ENCODE measurements around the gene GRIN2C.

Gene GRIN2C

GRCh38 chr17:74803388-74803930, 56.2 kb downstream of the GRIN2C start:
- TF ChIP-seq RAD21 (IDR thresholded peaks at IDR 0.05; ENCODE audit: low read depth) = no peak
- no peak for TF ChIP-seq TCF12 (IDR thresholded peaks at IDR 0.05; ENCODE audit: low read depth)
- TF ChIP-seq NFIC (IDR thresholded peaks at IDR 0.05) = no peak
- no peak for TF ChIP-seq EGR1 (IDR thresholded peaks at IDR 0.05)
- TF ChIP-seq, protein P1, sequence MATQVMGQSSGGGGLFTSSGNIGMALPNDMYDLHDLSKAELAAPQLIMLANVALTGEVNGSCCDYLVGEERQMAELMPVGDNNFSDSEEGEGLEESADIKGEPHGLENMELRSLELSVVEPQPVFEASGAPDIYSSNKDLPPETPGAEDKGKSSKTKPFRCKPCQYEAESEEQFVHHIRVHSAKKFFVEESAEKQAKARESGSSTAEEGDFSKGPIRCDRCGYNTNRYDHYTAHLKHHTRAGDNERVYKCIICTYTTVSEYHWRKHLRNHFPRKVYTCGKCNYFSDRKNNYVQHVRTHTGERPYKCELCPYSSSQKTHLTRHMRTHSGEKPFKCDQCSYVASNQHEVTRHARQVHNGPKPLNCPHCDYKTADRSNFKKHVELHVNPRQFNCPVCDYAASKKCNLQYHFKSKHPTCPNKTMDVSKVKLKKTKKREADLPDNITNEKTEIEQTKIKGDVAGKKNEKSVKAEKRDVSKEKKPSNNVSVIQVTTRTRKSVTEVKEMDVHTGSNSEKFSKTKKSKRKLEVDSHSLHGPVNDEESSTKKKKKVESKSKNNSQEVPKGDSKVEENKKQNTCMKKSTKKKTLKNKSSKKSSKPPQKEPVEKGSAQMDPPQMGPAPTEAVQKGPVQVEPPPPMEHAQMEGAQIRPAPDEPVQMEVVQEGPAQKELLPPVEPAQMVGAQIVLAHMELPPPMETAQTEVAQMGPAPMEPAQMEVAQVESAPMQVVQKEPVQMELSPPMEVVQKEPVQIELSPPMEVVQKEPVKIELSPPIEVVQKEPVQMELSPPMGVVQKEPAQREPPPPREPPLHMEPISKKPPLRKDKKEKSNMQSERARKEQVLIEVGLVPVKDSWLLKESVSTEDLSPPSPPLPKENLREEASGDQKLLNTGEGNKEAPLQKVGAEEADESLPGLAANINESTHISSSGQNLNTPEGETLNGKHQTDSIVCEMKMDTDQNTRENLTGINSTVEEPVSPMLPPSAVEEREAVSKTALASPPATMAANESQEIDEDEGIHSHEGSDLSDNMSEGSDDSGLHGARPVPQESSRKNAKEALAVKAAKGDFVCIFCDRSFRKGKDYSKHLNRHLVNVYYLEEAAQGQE (IDR thresholded peaks at IDR 0.05; ENCODE audit: low read depth) = no peak
- no peak for TF ChIP-seq CEBPB (IDR thresholded peaks at IDR 0.05)
- TF ChIP-seq ZBTB7A (IDR thresholded peaks at IDR 0.05; ENCODE audit: low read depth) = no peak
- TF ChIP-seq EP300 (IDR thresholded peaks at IDR 0.05; ENCODE audit: borderline replicate concordance) = no peak
- TF ChIP-seq YY1 (IDR thresholded peaks at IDR 0.05; ENCODE audit: low read depth) = no peak
- no peak for TF ChIP-seq FOXM1 (IDR thresholded peaks at IDR 0.05; ENCODE audit: borderline replicate concordance, low read depth)
- TF ChIP-seq USF1 (IDR thresholded peaks at IDR 0.05) = no peak
- no peak for TF ChIP-seq CREB1 (IDR thresholded peaks at IDR 0.05; ENCODE audit: low read depth)
- TF ChIP-seq, protein P2, sequence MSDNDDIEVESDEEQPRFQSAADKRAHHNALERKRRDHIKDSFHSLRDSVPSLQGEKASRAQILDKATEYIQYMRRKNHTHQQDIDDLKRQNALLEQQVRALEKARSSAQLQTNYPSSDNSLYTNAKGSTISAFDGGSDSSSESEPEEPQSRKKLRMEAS (IDR thresholded peaks at IDR 0.05) = no peak

- TF ChIP-seq TEAD4 (IDR thresholded peaks at IDR 0.05) = no peak
- no peak for TF ChIP-seq TAF1 (IDR thresholded peaks at IDR 0.05; ENCODE audit: low read depth)
These were observed 57.8 kb downstream of the GRIN2C start for GRCh38 chr17:74801896-74802295.

- TF ChIP-seq RAD21 (IDR thresholded peaks at IDR 0.05; ENCODE audit: low read depth) (no peak), NFIC (IDR thresholded peaks at IDR 0.05) (no peak), FOXM1 (IDR thresholded peaks at IDR 0.05; ENCODE audit: borderline replicate concordance, low read depth) (no peak), TAF1 (IDR thresholded peaks at IDR 0.05; ENCODE audit: low read depth) (no peak), USF1 (IDR thresholded peaks at IDR 0.05) (no peak), TEAD4 (IDR thresholded peaks at IDR 0.05) (no peak), ZBTB7A (IDR thresholded peaks at IDR 0.05; ENCODE audit: low read depth) (no peak), EGR1 (IDR thresholded peaks at IDR 0.05) (no peak), TCF12 (IDR thresholded peaks at IDR 0.05; ENCODE audit: low read depth) (no peak), CEBPB (IDR thresholded peaks at IDR 0.05) (no peak), EP300 (IDR thresholded peaks at IDR 0.05; ENCODE audit: borderline replicate concordance) (no peak), YY1 (IDR thresholded peaks at IDR 0.05; ENCODE audit: low read depth) (no peak), CREB1 (IDR thresholded peaks at IDR 0.05; ENCODE audit: low read depth) (no peak)
- TF ChIP-seq, protein P2 (IDR thresholded peaks at IDR 0.05) = no peak
- TF ChIP-seq, protein P1 (IDR thresholded peaks at IDR 0.05; ENCODE audit: low read depth) = no peak
These were observed 59.2 kb downstream of the GRIN2C start for GRCh38 chr17:74800531-74800930.

DNA sequence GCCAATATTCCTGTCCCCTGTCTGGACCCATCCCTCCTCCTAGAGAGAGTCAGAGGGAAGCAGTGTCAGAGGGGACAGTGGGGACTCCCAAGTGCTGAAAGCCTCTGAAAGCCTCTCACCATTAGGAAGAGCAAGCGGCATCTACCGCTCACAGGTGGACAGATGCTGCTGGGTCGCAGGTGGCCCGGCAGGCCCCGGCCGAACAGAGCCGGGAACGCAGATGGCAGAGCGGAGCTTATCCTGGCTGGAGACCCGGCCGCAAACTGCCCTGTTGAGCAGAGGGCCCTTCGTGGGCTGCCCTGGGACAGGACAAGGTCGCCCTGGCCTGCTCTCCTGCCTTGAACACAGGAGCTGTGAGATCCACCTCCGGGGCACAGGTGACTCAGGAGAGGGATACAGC, 60.6 kb downstream of the GRIN2C start:
- TF ChIP-seq RAD21 (IDR thresholded peaks at IDR 0.05; ENCODE audit: low read depth) (no peak), EGR1 (IDR thresholded peaks at IDR 0.05) (no peak), USF1 (IDR thresholded peaks at IDR 0.05) (no peak), YY1 (IDR thresholded peaks at IDR 0.05; ENCODE audit: low read depth) (no peak), TEAD4 (IDR thresholded peaks at IDR 0.05) (no peak), CEBPB (IDR thresholded peaks at IDR 0.05) (no peak), FOXM1 (IDR thresholded peaks at IDR 0.05; ENCODE audit: borderline replicate concordance, low read depth) (no peak), ZBTB7A (IDR thresholded peaks at IDR 0.05; ENCODE audit: low read depth) (no peak), NFIC (IDR thresholded peaks at IDR 0.05) (no peak), CREB1 (IDR thresholded peaks at IDR 0.05; ENCODE audit: low read depth) (no peak), TCF12 (IDR thresholded peaks at IDR 0.05; ENCODE audit: low read depth) (no peak), TAF1 (IDR thresholded peaks at IDR 0.05; ENCODE audit: low read depth) (no peak)
- TF ChIP-seq, protein P2 (IDR thresholded peaks at IDR 0.05) = no peak
- TF ChIP-seq, protein P1 (IDR thresholded peaks at IDR 0.05; ENCODE audit: low read depth) = no peak

All from Ishikawa (cell line).